MM.1S (cell line): ENCODE data around the gene UNC119.
A peak's percentile ranks its signal among the peaks of the same experiment; 100 is the strongest.

Experiments
- DNase-seq: peaks from one replicate; pipeline ENCODE4 v3.0.0-alpha.2; 2015
- H2AFZ ChIP-seq: fragments of 300-600 bp; sonication (generic); 2 replicates; pipeline ENCODE4 v1.6.0; 2016; ENCODE audit warnings: antibody characterized with exemption, low read length
- H3F3A ChIP-seq: fragments of 300-600 bp; sonication (generic); 2 replicates; pipeline ENCODE4 v1.6.1; 2016; ENCODE audit warnings: mild to moderate bottlenecking, antibody characterized with exemption, low read length, moderate library complexity, mixed read lengths; ENCODE audit not compliant: insufficient read depth
- H3K27ac ChIP-seq: fragments of 300-600 bp; sonication (generic); 2 replicates; pipeline ENCODE4 v1.5.1; 2016; ENCODE audit warnings: mild to moderate bottlenecking, low read length
- H3K27me3 ChIP-seq: fragments of 300-600 bp; sonication (generic); replicated peaks from 2 replicates; pipeline ENCODE4 v1.6.0; 2016; ENCODE audit warnings: low read length; ENCODE audit not compliant: insufficient read depth
- H3K36me3 ChIP-seq: fragments of 300-600 bp; sonication (generic); replicated peaks from 2 replicates; pipeline ENCODE4 v1.6.1; 2016; ENCODE audit warnings: mild to moderate bottlenecking, low read length, mixed read lengths; ENCODE audit not compliant: insufficient read depth
- H3K4me1 ChIP-seq: fragments of 300-600 bp; sonication (generic); 2 replicates; pipeline ENCODE4 v1.6.1; 2016; ENCODE audit warnings: low read length, mixed read lengths
- H3K4me2 ChIP-seq: fragments of 300-600 bp; sonication (generic); 2 replicates; pipeline ENCODE4 v1.6.0; 2016; ENCODE audit warnings: low read depth, low read length
- H3K4me3 ChIP-seq: fragments of 300-600 bp; sonication (generic); 2 replicates; pipeline ENCODE4 v1.5.1; 2016; ENCODE audit warnings: low read length, mixed read lengths
- H3K79me2 ChIP-seq: fragments of 300-600 bp; sonication (generic); 2 replicates; pipeline ENCODE4 v1.6.1; 2016; ENCODE audit warnings: mixed run types, low read length, mixed read lengths
- H3K9ac ChIP-seq: fragments of 300-600 bp; sonication (generic); 2 replicates; pipeline ENCODE4 v1.6.1; 2016; ENCODE audit warnings: low read length, mixed read lengths
- H3K9me2 ChIP-seq: fragments of 300-600 bp; sonication (generic); replicated peaks from 2 replicates; pipeline ENCODE4 v1.6.1; 2016; ENCODE audit warnings: mild to moderate bottlenecking, low read length, mixed read lengths; ENCODE audit not compliant: insufficient read depth
- H3K9me3 ChIP-seq: fragments of 300-600 bp; sonication (generic); replicated peaks from 2 replicates; pipeline ENCODE4 v1.6.1; 2016; ENCODE audit warnings: mild to moderate bottlenecking, low read length, mixed read lengths; ENCODE audit not compliant: insufficient read depth
- H4K20me1 ChIP-seq: fragments of 300-600 bp; sonication (generic); 2 replicates; pipeline ENCODE4 v1.6.1; 2016; ENCODE audit warnings: mild to moderate bottlenecking, low read length, moderate library complexity, mixed read lengths; ENCODE audit not compliant: insufficient read depth
- EZH2 ChIP-seq: fragments of 300-600 bp; sonication (generic); optimal IDR thresholded peaks from 2 replicates; pipeline ENCODE3; 2017; ENCODE audit warnings: low read depth, mild to moderate bottlenecking, antibody characterized with exemption, low read length, mixed read lengths
- EZH2phosphoT487 ChIP-seq: fragments of 300-600 bp; sonication (generic); IDR thresholded peaks from 2 replicates; pipeline ENCODE4 v1.6.1; 2018; ENCODE audit warnings: antibody characterized with exemption, low read length
- TF ChIP-seq, protein P1 (sequence below): fragments of 300-600 bp; sonication (generic); IDR thresholded peaks from 2 replicates; pipeline ENCODE4 v1.5.1; 2016; ENCODE audit warnings: antibody characterized with exemption, low read length, mixed read lengths

UNC119 gene

DNA sequence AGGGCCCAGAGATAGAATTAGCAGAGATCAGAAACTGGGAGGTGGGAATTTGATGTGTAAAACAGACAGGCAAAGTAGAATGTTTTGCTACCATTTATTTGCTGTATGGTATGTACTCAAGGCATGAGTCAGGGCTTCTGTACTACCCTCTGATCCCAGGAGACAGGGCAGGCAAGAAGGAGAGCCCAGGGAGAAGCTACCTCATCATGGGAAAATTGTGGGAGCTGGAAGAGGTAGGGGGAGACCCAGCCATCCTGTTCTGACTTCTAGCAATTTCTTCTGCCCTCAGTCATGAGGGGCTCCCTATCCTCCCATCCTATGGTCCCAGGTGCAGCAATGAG, 20.6 kb upstream of the UNC119 start:
- Histone ChIP-seq H3K27me3 (no peaks in the 10 kb centered on the region), H3K27ac (no peak overlapping the region), H3K9me2 (no peaks in the 10 kb centered on the region), H3K4me2 (no peak overlapping the region), H4K20me1 (no peaks in the 10 kb centered on the region; the same call in 1 of the 2 replicates), H3K9me3 (no peaks in the 10 kb centered on the region), H3K9ac (no peak overlapping the region), H3F3A (0 out of 2 replicates have a peak, but pooled peaks cover 21% of the 10 kb centered on the region), H3K4me3 (no peak overlapping the region), H3K36me3 (no peaks in the 10 kb centered on the region), H2AFZ (no peak overlapping the region), H3K4me1 (peaks cover 15% of the 10 kb centered on the region), H3K79me2 (peaks cover 32% of the 10 kb centered on the region)
- TF ChIP-seq EZH2: no peak
- TF ChIP-seq EZH2phosphoT487: no peak
- TF ChIP-seq, protein P1, sequence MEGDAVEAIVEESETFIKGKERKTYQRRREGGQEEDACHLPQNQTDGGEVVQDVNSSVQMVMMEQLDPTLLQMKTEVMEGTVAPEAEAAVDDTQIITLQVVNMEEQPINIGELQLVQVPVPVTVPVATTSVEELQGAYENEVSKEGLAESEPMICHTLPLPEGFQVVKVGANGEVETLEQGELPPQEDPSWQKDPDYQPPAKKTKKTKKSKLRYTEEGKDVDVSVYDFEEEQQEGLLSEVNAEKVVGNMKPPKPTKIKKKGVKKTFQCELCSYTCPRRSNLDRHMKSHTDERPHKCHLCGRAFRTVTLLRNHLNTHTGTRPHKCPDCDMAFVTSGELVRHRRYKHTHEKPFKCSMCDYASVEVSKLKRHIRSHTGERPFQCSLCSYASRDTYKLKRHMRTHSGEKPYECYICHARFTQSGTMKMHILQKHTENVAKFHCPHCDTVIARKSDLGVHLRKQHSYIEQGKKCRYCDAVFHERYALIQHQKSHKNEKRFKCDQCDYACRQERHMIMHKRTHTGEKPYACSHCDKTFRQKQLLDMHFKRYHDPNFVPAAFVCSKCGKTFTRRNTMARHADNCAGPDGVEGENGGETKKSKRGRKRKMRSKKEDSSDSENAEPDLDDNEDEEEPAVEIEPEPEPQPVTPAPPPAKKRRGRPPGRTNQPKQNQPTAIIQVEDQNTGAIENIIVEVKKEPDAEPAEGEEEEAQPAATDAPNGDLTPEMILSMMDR: no peak
- no peak for DNase-seq

DNA sequence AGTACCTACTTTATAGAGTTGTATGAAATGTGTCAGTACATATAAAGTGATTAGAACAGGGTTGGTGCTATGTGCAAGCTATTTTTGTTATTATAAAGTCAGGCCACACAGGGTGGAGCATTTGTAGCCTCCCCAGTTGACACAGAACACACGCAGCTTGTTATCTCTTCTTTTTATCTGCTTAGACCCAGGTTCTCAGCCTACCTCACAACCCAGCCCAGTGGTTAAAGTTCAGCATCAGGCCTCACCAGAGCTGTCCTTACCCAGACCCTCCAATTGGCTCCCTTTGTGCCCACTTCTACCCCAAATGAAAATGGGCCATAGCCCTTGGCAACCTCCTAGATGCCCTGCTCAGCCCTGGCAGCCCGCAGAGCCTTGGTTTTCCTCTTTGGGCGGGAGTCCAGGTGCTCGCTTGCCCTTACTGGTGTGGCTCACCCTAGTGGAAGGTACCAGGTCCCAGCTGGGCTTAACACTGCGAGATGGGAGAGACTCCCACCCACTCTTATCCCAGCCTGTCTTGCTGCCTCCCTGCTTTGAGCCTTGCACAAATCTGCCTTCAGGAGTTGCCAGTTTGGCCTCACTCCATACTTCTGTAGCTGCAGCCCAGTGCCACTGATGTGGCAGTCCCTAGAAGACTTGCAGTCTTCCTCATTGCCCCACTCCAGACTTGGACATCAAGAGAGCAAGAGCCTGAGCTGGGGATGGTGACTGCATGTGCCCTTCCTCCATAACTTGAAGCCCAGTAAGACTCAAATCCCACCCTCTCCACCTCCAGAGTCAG, 20.0 kb upstream of the UNC119 start:
- H3K27ac ChIP-seq: peak overlapping the region; percentile 41; the same call in 1 of the 2 replicates
- no peaks in the 10 kb centered on the region for H3K27me3 ChIP-seq

DNA sequence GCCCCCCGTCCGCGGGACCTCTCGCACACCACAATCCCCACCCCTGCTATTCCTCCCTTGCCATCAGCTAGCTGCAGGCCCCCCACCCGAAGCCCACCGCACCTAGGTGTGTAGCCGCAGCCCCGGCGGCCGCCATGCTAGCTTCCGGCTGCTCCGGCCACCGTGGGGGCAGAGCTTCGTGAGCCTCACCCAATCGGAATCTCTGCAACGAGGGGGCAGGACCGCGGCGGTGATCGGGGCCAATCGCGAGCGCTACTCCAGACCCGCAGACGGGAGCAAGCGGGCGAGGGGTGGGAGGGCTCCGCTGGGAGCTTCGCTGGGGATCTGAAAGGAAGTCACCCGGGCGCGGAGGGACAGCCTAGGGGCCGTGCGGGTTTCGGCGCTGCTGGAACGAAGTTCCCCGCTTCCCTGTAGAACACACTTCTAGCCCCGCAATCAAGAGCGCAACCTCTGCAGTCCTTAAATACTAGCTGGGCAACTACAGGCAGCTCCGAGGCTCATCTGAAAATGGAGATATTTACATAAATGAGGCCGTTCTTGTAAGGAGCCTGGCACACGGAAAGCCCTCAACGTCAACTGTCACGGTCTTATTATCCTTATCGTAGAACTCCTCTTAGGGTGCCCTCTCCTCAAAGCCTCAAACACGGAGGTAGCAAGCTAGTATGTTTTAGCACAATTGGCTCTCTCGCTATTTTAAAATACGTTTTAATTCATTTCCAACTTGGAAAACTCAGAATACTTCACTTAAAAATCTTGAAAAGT, 19.1 kb upstream of the UNC119 start, which contains the start of gene PIGS:
TSS of gene PIGS (minus strand) at position 164 of the 762 bp plus-strand sequence. CDS start at position 136, 28 bp downstream.
- no peaks in the 10 kb centered on the region; the same call in 1 of the 2 replicates for H4K20me1 ChIP-seq
- peaks cover 26% of the 10 kb centered on the region for H3K4me1 ChIP-seq
- peak within 1 kb of the TSS; percentile 67; the same call in 1 of the 2 replicates for H3K27ac ChIP-seq
- H3K4me2 ChIP-seq: peak within 1 kb of the TSS; percentile 93
- no peaks in the 10 kb centered on the region for H3K9me2 ChIP-seq
- peak within 1 kb of the TSS; percentile 95 for H2AFZ ChIP-seq
- no peaks in the 10 kb centered on the region for H3K27me3 ChIP-seq
- TF ChIP-seq, protein P1: no peak
- no peak for TF ChIP-seq EZH2
- no peak for TF ChIP-seq EZH2phosphoT487
- peak within 1 kb of the TSS; percentile 99 for H3K4me3 ChIP-seq
- peak within 1 kb of the TSS; percentile 92 for H3K9ac ChIP-seq
- no peaks in the 10 kb centered on the region; the same call in 1 of the 2 replicates for H3K36me3 ChIP-seq
- H3K9me3 ChIP-seq: no peaks in the 10 kb centered on the region
- H3F3A ChIP-seq: 0 out of 2 replicates have a peak, but pooled peaks cover 15% of the 10 kb centered on the region
- DNase-seq: peak; percentile 95
- peaks cover 41% of the 10 kb centered on the region for H3K79me2 ChIP-seq

More for the DNA sequence above, 20.0 kb upstream of the UNC119 start:
- peak overlapping the region; percentile 95; the same call in 1 of the 2 replicates for H2AFZ ChIP-seq
- peak overlapping the region; percentile 99 for H3K4me3 ChIP-seq
- no peaks in the 10 kb centered on the region for H3K9me3 ChIP-seq
- TF ChIP-seq EZH2: no peak
- no peak for TF ChIP-seq EZH2phosphoT487
- TF ChIP-seq, protein P1: no peak
- H3F3A ChIP-seq: 0 out of 2 replicates have a peak, but pooled peaks cover 19% of the 10 kb centered on the region
- DNase-seq: no peak
- H4K20me1 ChIP-seq: no peaks in the 10 kb centered on the region; the same call in 1 of the 2 replicates
- H3K4me1 ChIP-seq: peaks cover 20% of the 10 kb centered on the region
- H3K79me2 ChIP-seq: peaks cover 32% of the 10 kb centered on the region
- H3K9ac ChIP-seq: peak overlapping the region; percentile 92
- peak overlapping the region; percentile 93 for H3K4me2 ChIP-seq
- no peaks in the 10 kb centered on the region for H3K9me2 ChIP-seq
- H3K36me3 ChIP-seq: no peaks in the 10 kb centered on the region
